HepG2 (cell line): Measurements from ENCODE around the gene TCF3. TPM values are rescaled to one million over a fixed set of nuclear protein-coding genes. Genes with fewer than 3 reads are reported as not detected.

Experiments used
- ARNT2 ChIP-seq: sonication (generic); formaldehyde crosslinking; IDR thresholded peaks from 2 replicates; pipeline ENCODE4 v1.8.0; 2022; ENCODE audit warnings: mild to moderate bottlenecking, low read depth, missing genetic modification reagents, moderate library complexity
- DNMT1 ChIP-seq: sonication (generic); formaldehyde crosslinking; IDR thresholded peaks from 2 replicates; pipeline ENCODE4 v1.5.1; 2020; ENCODE audit warnings: mild to moderate bottlenecking, missing genetic modification reagents
- ELF3 ChIP-seq: IDR thresholded peaks from 2 replicates; pipeline ENCODE4 v1.6.1; 2016; ENCODE audit warnings: missing genetic modification reagents, missing compliant biosample characterization
- IRF2 ChIP-seq: IDR thresholded peaks from 2 replicates; pipeline ENCODE4 v1.6.1; 2018; ENCODE audit warnings: missing genetic modification reagents, missing compliant biosample characterization
- KDM2A ChIP-seq: sonication (generic); formaldehyde crosslinking; IDR thresholded peaks from 2 replicates; pipeline ENCODE4 v1.4.0; 2020; ENCODE audit warnings: low read depth, missing genetic modification reagents, borderline replicate concordance
- MAF1 ChIP-seq: sonication (generic); formaldehyde crosslinking; IDR thresholded peaks from 2 replicates; pipeline ENCODE4 v1.5.0; 2020; ENCODE audit warnings: missing genetic modification reagents, borderline replicate concordance
- NBN ChIP-seq: fragments of 450-650 bp; conservative IDR thresholded peaks from 2 replicates; pipeline ENCODE4 v1.6.1; 2017
- RBM39 ChIP-seq: fragments of 200-400 bp; formaldehyde crosslinking; IDR thresholded peaks from one replicate; pipeline ENCODE4 v1.6.1; 2018; ENCODE audit warnings: antibody characterized with exemption, mild to moderate bottlenecking, low read depth, low read length; ENCODE audit not compliant: poor library complexity, severe bottlenecking
- SNAPC2 ChIP-seq: sonication (generic); formaldehyde crosslinking; IDR thresholded peaks from 2 replicates; pipeline ENCODE4 v1.8.1; 2022; ENCODE audit warnings: mild to moderate bottlenecking, missing genetic modification reagents
- SP4 ChIP-seq: sonication (generic); formaldehyde crosslinking; IDR thresholded peaks from 2 replicates; pipeline ENCODE4 v1.8.1; 2023; ENCODE audit warnings: mild to moderate bottlenecking, missing genetic modification reagents
- SP5 ChIP-seq: IDR thresholded peaks from 2 replicates; pipeline ENCODE4 v1.6.1; 2016; ENCODE audit warnings: low read depth, borderline replicate concordance
- YY1 ChIP-seq: IDR thresholded peaks from 2 replicates; pipeline ENCODE4 v1.6.1; 2011; ENCODE audit warnings: low read length, low read depth, moderate library complexity, mild to moderate bottlenecking; ENCODE audit not compliant: insufficient read depth, insufficient replicate concordance
- ZBTB8A ChIP-seq: sonication (generic); formaldehyde crosslinking; IDR thresholded peaks from 2 replicates; pipeline ENCODE4 v1.4.0; 2020; ENCODE audit warnings: mild to moderate bottlenecking, low read depth, missing genetic modification reagents, borderline replicate concordance
- ZFP41 ChIP-seq: sonication (generic); formaldehyde crosslinking; IDR thresholded peaks from 2 replicates; pipeline ENCODE4 v1.4.0; 2020; ENCODE audit warnings: mild to moderate bottlenecking, missing genetic modification reagents, borderline replicate concordance
- ZFP62 ChIP-seq: sonication (generic); formaldehyde crosslinking; IDR thresholded peaks from 2 replicates; pipeline ENCODE4 v1.4.0; 2020; ENCODE audit warnings: missing genetic modification reagents
- ZNF547 ChIP-seq: sonication (generic); formaldehyde crosslinking; IDR thresholded peaks from 2 replicates; pipeline ENCODE4 v1.5.1; 2020; ENCODE audit warnings: mild to moderate bottlenecking, missing genetic modification reagents
- ZNF660 ChIP-seq: sonication (generic); formaldehyde crosslinking; IDR thresholded peaks from 2 replicates; pipeline ENCODE4 v1.5.1; 2020; ENCODE audit warnings: mild to moderate bottlenecking, low read depth, missing genetic modification reagents, borderline replicate concordance
- ZNF773 ChIP-seq: sonication (generic); formaldehyde crosslinking; IDR thresholded peaks from 2 replicates; pipeline ENCODE4 v1.4.0; 2020; ENCODE audit warnings: missing genetic modification reagents, borderline replicate concordance
- ZSCAN29 ChIP-seq: sonication (generic); formaldehyde crosslinking; conservative IDR thresholded peaks from 2 replicates; pipeline ENCODE4 v1.4.0; 2020; ENCODE audit warnings: mild to moderate bottlenecking, missing genetic modification reagents
- ZSCAN9 ChIP-seq: IDR thresholded peaks from 2 replicates; pipeline ENCODE4 v1.6.1; 2016; ENCODE audit warnings: borderline replicate concordance
- polyA plus RNA-seq, 8 experiments: library from polyadenylated mRNA; depleted of rRNA in 3 of 8; stranded (reverse) in 7 of 8; unstranded in 1 of 8; fragments of >200 nt; fragmentation: Illumina TruSeq in 4 of 8; extraction: Trizol in 4 of 8; gene quantifications; 2 replicates each; pipeline versions ENCODE4 v1.2.1 to v1.2.3, GENCODE V29; 2011 to 2016; ENCODE audit warnings: low read depth in 4 of 8, missing spikeins in 1 of 8, mixed read lengths in 1 of 8; ENCODE audit not compliant: insufficient read depth in 1 of 8
- total RNA-seq, 5 experiments: library from RNA; depleted of rRNA; stranded (reverse); fragments of >200 nt; fragmentation: Illumina TruSeq; extraction: Trizol; gene quantifications; 2 replicates each; pipeline ENCODE4 v1.2.3, GENCODE V29; 2016; ENCODE audit warnings: low read depth in 1 of 5
- TF ChIP-seq, protein P1 (sequence below): sonication (generic); formaldehyde crosslinking; IDR thresholded peaks from 2 replicates; pipeline ENCODE4 v1.5.1; 2020; ENCODE audit warnings: missing genetic modification reagents, mild to moderate bottlenecking, borderline replicate concordance
- TF ChIP-seq, protein P2 (sequence below): sonication (generic); formaldehyde crosslinking; IDR thresholded peaks from 2 replicates; pipeline ENCODE4 v1.4.0; 2020; ENCODE audit warnings: missing genetic modification reagents, borderline replicate concordance
- TF ChIP-seq, protein P3 (sequence below): sonication (generic); formaldehyde crosslinking; IDR thresholded peaks from 2 replicates; pipeline ENCODE4 v1.8.1; 2023; ENCODE audit warnings: mild to moderate bottlenecking, missing genetic modification reagents

TCF3 gene
- total and polyA plus RNA-seq, 2 of the 13 experiments (the other 11 are each of a cell fraction or from before 2014, with no cell fraction given) = 51.4 to 53.2 TPM

DNA sequence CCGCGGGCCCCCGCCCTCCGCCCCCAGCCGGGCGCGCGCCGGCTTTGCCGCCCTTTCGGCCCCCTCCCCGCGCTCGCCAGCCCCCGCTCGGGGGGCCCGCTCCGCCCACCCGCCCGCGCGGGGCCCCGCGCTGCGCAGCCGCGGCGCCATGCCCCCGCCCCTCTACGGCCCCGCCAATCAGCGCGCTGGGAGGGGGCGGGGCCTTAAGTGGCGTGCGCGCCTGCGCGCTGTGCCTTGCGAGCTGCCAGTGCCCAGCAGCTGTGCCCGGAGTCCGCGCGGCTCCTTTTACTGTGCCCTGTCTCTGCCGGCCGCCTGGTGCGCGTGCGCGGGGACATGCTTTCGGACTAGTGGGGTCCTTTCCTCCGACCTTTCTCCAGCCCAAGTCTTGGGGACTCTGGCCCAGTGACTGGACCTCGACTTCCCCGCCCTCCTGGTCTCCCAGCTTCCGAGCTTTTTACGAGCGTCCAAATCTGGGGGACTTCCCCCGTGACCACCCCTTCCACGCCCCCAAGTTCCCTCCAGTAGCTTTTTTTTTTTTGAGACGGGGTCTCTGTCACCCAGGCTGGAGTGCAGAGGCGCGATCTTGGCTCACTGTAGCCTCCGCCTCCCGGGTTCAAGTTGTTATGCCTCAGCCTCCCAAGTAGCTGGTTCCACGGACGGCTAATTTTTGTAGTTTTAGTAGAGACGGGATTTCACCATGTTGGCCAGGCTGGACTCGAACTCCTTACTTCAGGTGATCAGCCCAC, 59.5 kb downstream of the TCF3 start, which contains the start of gene MBD3 (continued):
- TF ChIP-seq SP5 (CRISPR knock-in tag) = no peak
- no peak for TF ChIP-seq NBN
- TF ChIP-seq MAF1 (CRISPR knock-in tag) = no peak
- TF ChIP-seq ZSCAN29 = no peak
- peak; percentile 38; the same call in 1 of the 2 replicates for TF ChIP-seq SNAPC2 (CRISPR knock-in tag)
- TF ChIP-seq YY1 = peak; percentile 68
- TF ChIP-seq, protein P1, sequence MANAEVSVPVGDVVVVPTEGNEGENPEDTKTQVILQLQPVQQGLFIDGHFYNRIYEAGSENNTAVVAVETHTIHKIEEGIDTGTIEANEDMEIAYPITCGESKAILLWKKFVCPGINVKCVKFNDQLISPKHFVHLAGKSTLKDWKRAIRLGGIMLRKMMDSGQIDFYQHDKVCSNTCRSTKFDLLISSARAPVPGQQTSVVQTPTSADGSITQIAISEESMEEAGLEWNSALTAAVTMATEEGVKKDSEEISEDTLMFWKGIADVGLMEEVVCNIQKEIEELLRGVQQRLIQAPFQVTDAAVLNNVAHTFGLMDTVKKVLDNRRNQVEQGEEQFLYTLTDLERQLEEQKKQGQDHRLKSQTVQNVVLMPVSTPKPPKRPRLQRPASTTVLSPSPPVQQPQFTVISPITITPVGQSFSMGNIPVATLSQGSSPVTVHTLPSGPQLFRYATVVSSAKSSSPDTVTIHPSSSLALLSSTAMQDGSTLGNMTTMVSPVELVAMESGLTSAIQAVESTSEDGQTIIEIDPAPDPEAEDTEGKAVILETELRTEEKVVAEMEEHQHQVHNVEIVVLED (CRISPR knock-in tag) = no peak
- 0 out of 2 replicates have a peak, but pooled peaks have one; percentile 34 for TF ChIP-seq IRF2 (CRISPR knock-in tag)
- TF ChIP-seq, protein P2, sequence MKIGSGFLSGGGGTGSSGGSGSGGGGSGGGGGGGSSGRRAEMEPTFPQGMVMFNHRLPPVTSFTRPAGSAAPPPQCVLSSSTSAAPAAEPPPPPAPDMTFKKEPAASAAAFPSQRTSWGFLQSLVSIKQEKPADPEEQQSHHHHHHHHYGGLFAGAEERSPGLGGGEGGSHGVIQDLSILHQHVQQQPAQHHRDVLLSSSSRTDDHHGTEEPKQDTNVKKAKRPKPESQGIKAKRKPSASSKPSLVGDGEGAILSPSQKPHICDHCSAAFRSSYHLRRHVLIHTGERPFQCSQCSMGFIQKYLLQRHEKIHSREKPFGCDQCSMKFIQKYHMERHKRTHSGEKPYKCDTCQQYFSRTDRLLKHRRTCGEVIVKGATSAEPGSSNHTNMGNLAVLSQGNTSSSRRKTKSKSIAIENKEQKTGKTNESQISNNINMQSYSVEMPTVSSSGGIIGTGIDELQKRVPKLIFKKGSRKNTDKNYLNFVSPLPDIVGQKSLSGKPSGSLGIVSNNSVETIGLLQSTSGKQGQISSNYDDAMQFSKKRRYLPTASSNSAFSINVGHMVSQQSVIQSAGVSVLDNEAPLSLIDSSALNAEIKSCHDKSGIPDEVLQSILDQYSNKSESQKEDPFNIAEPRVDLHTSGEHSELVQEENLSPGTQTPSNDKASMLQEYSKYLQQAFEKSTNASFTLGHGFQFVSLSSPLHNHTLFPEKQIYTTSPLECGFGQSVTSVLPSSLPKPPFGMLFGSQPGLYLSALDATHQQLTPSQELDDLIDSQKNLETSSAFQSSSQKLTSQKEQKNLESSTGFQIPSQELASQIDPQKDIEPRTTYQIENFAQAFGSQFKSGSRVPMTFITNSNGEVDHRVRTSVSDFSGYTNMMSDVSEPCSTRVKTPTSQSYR (CRISPR knock-in tag) = no peak
- TF ChIP-seq ZFP62 (CRISPR knock-in tag) = no peak
- no peak for TF ChIP-seq ELF3 (CRISPR knock-in tag)
- TF ChIP-seq SP4 (CRISPR knock-in tag) = no peak
- TF ChIP-seq KDM2A (CRISPR knock-in tag) = peak; percentile 97
- TF ChIP-seq ZNF660 (CRISPR knock-in tag) = no peak
- TF ChIP-seq ZBTB8A (CRISPR knock-in tag) = no peak
- TF ChIP-seq ZNF547 (CRISPR knock-in tag) = 0 out of 2 replicates have a peak, but pooled peaks have one; percentile 44
- no peak for TF ChIP-seq ZSCAN9 (CRISPR knock-in tag)
- TF ChIP-seq ARNT2 (CRISPR knock-in tag) = 0 out of 2 replicates have a peak, but pooled peaks have one; percentile 19
- TF ChIP-seq, protein P3, sequence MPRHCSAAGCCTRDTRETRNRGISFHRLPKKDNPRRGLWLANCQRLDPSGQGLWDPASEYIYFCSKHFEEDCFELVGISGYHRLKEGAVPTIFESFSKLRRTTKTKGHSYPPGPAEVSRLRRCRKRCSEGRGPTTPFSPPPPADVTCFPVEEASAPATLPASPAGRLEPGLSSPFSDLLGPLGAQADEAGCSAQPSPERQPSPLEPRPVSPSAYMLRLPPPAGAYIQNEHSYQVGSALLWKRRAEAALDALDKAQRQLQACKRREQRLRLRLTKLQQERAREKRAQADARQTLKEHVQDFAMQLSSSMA (CRISPR knock-in tag) = no peak
- TF ChIP-seq DNMT1 = no peak
- TF ChIP-seq ZNF773 (CRISPR knock-in tag) = no peak
- TF ChIP-seq ZFP41 (CRISPR knock-in tag) = no peak
- TF ChIP-seq RBM39 = peak; percentile 43
